Measurements from ENCODE around the gene IL20RA. TPM values are rescaled to one million over a fixed set of nuclear protein-coding genes. Genes with fewer than 3 reads are reported as not detected.

IL20RA gene
- total RNA-seq, 3 donors from 2014 or later (not counting 1 experiment from before 2014, with no cell fraction given), result not detected

DNA sequence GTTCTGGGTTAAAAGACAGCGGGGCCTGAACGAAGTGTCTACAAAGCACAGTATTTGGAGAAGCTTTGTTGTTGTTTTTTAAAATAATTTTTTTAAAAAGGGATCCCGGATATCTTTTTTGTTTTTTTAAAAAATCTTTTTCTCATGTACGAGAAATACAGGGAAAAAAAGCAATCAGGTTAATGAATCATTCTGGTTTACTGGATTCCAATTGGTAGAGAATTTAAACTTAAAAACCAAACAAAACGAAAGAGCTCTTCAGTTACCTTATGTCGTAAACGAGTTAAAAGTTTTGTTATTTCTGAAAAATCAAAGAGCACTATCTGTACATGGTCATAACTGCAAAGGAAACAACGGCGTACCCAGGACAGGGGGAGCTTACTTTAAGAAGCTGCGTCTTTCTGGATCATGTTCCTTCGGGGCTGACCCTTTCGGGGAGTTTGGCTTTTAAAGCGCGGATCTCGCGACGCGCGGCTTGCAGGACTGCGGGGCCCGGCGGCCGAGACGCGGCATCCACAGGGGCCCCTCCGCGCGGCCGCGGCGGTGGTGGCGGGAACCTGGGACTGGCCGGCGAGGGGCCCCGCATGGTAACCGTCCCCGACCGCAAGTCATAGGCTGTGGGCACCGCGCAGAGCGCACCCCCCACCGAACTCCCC lies 927 bp downstream of the IL20RA start:
- Histone ChIP-seq H3K27me3 (ENCODE audit: control insufficient read depth, insufficient read depth, low read length) (peaks cover 69% of the 10 kb centered on the region), H3K9me3 (ENCODE audit: control insufficient read depth, insufficient read depth, low read length) (no peaks in the 10 kb centered on the region), H3K4me1 (ENCODE audit: control insufficient read depth, insufficient read depth, low read length) (peaks cover 9% of the 10 kb centered on the region), H3K27ac (ENCODE audit: low read length) (no peak overlapping the region), H3K36me3 (ENCODE audit: control insufficient read depth, insufficient read depth, low read length) (no peaks in the 10 kb centered on the region), H3K4me3 (ENCODE audit: low read length) (peak overlapping the region; percentile 42)
- Mint-ChIP-seq H3K36me3 (no peaks in the 10 kb centered on the region), H3K9me3 (no peaks in the 10 kb centered on the region), H3K27me3 (ENCODE audit: low read depth in 2 of 2) (peaks cover 74 to 82% of the 10 kb centered on the region in 2 donors), H3K4me3 (peak overlapping the region; percentile 87), H3K27ac (no peak overlapping the region), H3K4me1 (peaks cover 0 to 9% of the 10 kb centered on the region in 2 donors)
- intact Hi-C loops (cut with micrococcal nuclease), result no loop called here
- WGBS (ENCODE audit: insufficient coverage), result 1% methylated on average over 38 of the region's 42 CpGs
- TF ChIP-seq, protein P1, sequence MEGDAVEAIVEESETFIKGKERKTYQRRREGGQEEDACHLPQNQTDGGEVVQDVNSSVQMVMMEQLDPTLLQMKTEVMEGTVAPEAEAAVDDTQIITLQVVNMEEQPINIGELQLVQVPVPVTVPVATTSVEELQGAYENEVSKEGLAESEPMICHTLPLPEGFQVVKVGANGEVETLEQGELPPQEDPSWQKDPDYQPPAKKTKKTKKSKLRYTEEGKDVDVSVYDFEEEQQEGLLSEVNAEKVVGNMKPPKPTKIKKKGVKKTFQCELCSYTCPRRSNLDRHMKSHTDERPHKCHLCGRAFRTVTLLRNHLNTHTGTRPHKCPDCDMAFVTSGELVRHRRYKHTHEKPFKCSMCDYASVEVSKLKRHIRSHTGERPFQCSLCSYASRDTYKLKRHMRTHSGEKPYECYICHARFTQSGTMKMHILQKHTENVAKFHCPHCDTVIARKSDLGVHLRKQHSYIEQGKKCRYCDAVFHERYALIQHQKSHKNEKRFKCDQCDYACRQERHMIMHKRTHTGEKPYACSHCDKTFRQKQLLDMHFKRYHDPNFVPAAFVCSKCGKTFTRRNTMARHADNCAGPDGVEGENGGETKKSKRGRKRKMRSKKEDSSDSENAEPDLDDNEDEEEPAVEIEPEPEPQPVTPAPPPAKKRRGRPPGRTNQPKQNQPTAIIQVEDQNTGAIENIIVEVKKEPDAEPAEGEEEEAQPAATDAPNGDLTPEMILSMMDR (IDR thresholded peaks at IDR 0.05), result no peak
- DNase-seq (peak in 1 of 2 donors; percentile 37), ATAC-seq (peak; percentile 45 to 55 (median 50))

DNA sequence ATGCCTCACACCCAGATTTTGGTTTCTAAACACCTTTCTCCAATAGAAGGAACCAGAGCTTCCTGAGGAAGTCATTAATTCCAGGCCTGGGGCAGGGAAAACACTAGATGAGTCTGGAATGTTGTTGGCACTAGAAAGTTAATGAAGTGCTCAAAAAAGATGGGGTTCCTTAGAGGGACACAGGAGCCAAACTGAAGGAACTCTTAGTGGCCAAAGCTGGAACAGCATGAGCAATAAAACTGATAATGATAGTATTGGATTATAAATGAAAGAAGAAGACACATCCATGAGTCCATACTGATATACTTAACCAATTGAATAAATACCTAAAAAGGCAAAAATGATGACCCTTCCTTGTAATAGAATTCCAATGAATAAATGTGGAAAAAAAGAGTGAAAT lies 4.4 kb downstream of the IL20RA start:
- TF ChIP-seq, protein P1 (IDR thresholded peaks at IDR 0.05), result no peak
- Mint-ChIP-seq H3K36me3 (no peaks in the 10 kb centered on the region), H3K27me3 (ENCODE audit: low read depth in 2 of 2) (peaks cover 79 to 81% of the 10 kb centered on the region in 2 donors), H3K9me3 (no peaks in the 10 kb centered on the region), H3K27ac (no peak overlapping the region), H3K4me1 (peaks cover 0 to 9% of the 10 kb centered on the region in 2 donors), H3K4me3 (no peak overlapping the region)
- Histone ChIP-seq H3K27ac (ENCODE audit: low read length) (no peak overlapping the region), H3K4me1 (ENCODE audit: control insufficient read depth, insufficient read depth, low read length) (peaks cover 9% of the 10 kb centered on the region), H3K27me3 (ENCODE audit: control insufficient read depth, insufficient read depth, low read length) (peaks cover 73% of the 10 kb centered on the region), H3K9me3 (ENCODE audit: control insufficient read depth, insufficient read depth, low read length) (no peaks in the 10 kb centered on the region), H3K4me3 (ENCODE audit: low read length) (no peak overlapping the region), H3K36me3 (ENCODE audit: control insufficient read depth, insufficient read depth, low read length) (no peaks in the 10 kb centered on the region)
- ATAC-seq, result no peak
- no peak for DNase-seq
- intact Hi-C loops (cut with micrococcal nuclease), result no loop called here

GRCh38 chr6:137039010-137039409 lies 5.8 kb downstream of the IL20RA start:
- Mint-ChIP-seq H3K4me3 (no peak overlapping the region), H3K27ac (no peak overlapping the region), H3K36me3 (no peaks in the 10 kb centered on the region), H3K9me3 (no peaks in the 10 kb centered on the region), H3K4me1 (peaks cover 3 to 6% of the 10 kb centered on the region in 2 donors), H3K27me3 (ENCODE audit: low read depth in 2 of 2) (peaks cover 75 to 84% of the 10 kb centered on the region in 2 donors)
- no peak for DNase-seq
- Histone ChIP-seq H3K4me3 (ENCODE audit: low read length) (no peak overlapping the region), H3K4me1 (ENCODE audit: control insufficient read depth, insufficient read depth, low read length) (peaks cover 9% of the 10 kb centered on the region), H3K9me3 (ENCODE audit: control insufficient read depth, insufficient read depth, low read length) (no peaks in the 10 kb centered on the region), H3K36me3 (ENCODE audit: control insufficient read depth, insufficient read depth, low read length) (no peaks in the 10 kb centered on the region), H3K27ac (ENCODE audit: low read length) (no peak overlapping the region), H3K27me3 (ENCODE audit: control insufficient read depth, insufficient read depth, low read length) (peaks cover 71% of the 10 kb centered on the region)
- ATAC-seq, result no peak
- WGBS (ENCODE audit: insufficient coverage), result 87% methylated on average over 4 of the region's 4 CpGs
- TF ChIP-seq, protein P1 (IDR thresholded peaks at IDR 0.05), result no peak
- intact Hi-C loops (cut with micrococcal nuclease), result no loop called here

Measured in natural killer cell (primary cell).